ENCODE measurements around the gene PLAC1.

PLAC1 gene

DNA sequence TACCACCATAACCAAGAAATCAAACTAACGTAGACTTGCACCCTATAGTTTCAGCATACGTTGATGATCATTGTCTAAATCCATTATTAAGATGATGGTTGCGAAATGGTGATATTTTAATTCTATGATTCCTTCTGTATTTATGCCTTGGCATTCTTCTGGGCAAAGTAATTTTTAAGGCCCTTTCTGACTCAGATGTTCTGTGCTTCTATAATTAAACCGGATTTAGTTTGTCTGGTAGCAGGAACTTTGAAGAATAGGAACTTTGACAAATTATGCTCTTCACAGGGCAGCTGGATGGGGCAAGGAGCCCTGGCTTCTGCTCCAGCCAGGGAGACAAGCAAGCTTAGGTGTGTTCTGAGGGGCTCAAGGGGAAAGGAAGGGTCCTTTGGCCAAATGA, 23.8 kb upstream of the PLAC1 start:
- Histone ChIP-seq H2AFZ (ENCODE audit: low read depth) (no peak overlapping the region), H3K4me1 (ENCODE audit: low read depth, poor library complexity, severe bottlenecking) (no peaks in the 10 kb centered on the region), H3K4me3 (IDR thresholded peaks at IDR 0.05; ENCODE audit: insufficient read depth, low read depth, low read length) (no peak overlapping the region), H3K79me2 (ENCODE audit: insufficient read depth, low read depth) (no peaks in the 10 kb centered on the region), H3K4me2 (no peak overlapping the region), H3K36me3 (ENCODE audit: insufficient read depth) (no peaks in the 10 kb centered on the region), H3K27me3 (ENCODE audit: insufficient read depth, low read depth) (no peaks in the 10 kb centered on the region), H3K27ac (no peak overlapping the region), H4K20me1 (ENCODE audit: insufficient read depth) (no peaks in the 10 kb centered on the region), H3K9ac (no peak overlapping the region)
- TF ChIP-seq, protein P1, sequence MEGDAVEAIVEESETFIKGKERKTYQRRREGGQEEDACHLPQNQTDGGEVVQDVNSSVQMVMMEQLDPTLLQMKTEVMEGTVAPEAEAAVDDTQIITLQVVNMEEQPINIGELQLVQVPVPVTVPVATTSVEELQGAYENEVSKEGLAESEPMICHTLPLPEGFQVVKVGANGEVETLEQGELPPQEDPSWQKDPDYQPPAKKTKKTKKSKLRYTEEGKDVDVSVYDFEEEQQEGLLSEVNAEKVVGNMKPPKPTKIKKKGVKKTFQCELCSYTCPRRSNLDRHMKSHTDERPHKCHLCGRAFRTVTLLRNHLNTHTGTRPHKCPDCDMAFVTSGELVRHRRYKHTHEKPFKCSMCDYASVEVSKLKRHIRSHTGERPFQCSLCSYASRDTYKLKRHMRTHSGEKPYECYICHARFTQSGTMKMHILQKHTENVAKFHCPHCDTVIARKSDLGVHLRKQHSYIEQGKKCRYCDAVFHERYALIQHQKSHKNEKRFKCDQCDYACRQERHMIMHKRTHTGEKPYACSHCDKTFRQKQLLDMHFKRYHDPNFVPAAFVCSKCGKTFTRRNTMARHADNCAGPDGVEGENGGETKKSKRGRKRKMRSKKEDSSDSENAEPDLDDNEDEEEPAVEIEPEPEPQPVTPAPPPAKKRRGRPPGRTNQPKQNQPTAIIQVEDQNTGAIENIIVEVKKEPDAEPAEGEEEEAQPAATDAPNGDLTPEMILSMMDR (conservative IDR thresholded peaks at IDR 0.05; ENCODE audit: low read depth, low read length): no peak

DNA sequence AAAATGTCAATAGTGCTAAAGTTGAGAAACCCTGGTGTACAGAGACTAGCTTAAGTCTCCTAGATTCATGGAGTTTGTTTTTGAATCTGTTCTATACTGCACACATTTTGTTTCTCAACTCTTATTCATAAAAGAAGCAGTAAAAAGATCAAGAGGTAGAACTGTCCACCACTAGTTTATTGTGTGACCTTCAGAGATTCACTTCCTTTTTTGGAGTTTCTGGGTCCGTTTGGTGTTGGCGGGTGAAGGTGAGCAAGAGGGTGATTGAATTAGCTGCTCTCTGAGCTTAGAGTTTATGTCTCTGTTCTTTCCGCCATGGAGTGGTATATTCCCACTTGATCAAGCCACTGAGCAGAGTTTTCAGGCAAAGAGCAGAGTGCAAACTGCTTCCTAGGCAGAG, 21.4 kb upstream of the PLAC1 start:
- Histone ChIP-seq H3K79me2 (ENCODE audit: insufficient read depth, low read depth) (no peaks in the 10 kb centered on the region), H3K4me3 (IDR thresholded peaks at IDR 0.05; ENCODE audit: insufficient read depth, low read depth, low read length) (no peak overlapping the region), H3K27me3 (ENCODE audit: insufficient read depth, low read depth) (no peaks in the 10 kb centered on the region), H4K20me1 (ENCODE audit: insufficient read depth) (no peaks in the 10 kb centered on the region), H3K4me1 (ENCODE audit: low read depth, poor library complexity, severe bottlenecking) (no peaks in the 10 kb centered on the region), H3K9ac (no peak overlapping the region), H3K36me3 (ENCODE audit: insufficient read depth) (no peaks in the 10 kb centered on the region), H3K27ac (no peak overlapping the region), H3K4me2 (no peak overlapping the region), H2AFZ (ENCODE audit: low read depth) (no peak overlapping the region)
- TF ChIP-seq, protein P1 (conservative IDR thresholded peaks at IDR 0.05; ENCODE audit: low read depth, low read length): no peak

DNA sequence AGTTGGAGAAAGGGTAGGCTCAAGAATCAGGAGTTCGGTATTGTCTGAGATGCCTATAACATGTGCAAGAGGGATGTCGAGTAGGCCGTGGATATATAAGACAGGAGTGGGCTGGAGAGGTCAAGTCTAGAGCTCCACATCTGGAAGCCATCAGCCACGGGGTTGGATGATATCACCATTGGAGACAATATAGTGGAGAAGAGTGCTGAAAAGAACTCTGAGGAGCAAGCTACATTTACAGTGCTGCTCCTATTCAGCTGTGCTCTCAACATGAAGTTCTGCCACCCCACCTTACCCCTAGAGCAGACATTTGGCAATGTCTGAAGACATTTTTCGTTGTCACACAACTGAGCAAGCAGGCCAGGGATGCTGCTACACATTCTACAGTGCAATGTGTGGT, 20.9 kb upstream of the PLAC1 start:
- Histone ChIP-seq H4K20me1 (ENCODE audit: insufficient read depth) (no peaks in the 10 kb centered on the region), H3K79me2 (ENCODE audit: insufficient read depth, low read depth) (no peaks in the 10 kb centered on the region), H3K4me2 (no peak overlapping the region), H3K4me3 (IDR thresholded peaks at IDR 0.05; ENCODE audit: insufficient read depth, low read depth, low read length) (no peak overlapping the region), H3K27me3 (ENCODE audit: insufficient read depth, low read depth) (no peaks in the 10 kb centered on the region), H3K36me3 (ENCODE audit: insufficient read depth) (no peaks in the 10 kb centered on the region), H3K4me1 (ENCODE audit: low read depth, poor library complexity, severe bottlenecking) (no peaks in the 10 kb centered on the region), H2AFZ (ENCODE audit: low read depth) (no peak overlapping the region), H3K9ac (no peak overlapping the region), H3K27ac (no peak overlapping the region)
- TF ChIP-seq, protein P1 (conservative IDR thresholded peaks at IDR 0.05; ENCODE audit: low read depth, low read length): no peak

DNA sequence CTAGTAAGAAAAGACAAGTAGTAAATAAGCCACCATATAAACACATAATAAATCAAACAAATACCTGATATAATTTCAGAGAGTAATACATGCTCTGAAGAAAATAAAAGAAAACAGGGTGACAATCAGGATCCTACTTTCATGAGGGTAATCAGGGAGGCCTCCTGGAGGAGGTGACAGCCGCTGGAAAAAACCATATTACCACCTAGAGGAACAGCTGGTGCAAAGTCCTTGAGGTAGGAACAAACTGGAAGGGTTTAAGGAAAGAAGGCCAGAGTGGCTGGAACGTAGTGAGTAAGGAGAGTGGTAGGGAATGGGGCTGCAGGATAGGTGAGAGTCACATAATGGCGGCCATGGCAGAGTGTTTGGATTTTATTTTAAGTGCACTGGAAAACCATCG, 19.1 kb upstream of the PLAC1 start:
- Histone ChIP-seq H3K27ac (no peak overlapping the region), H3K4me3 (IDR thresholded peaks at IDR 0.05; ENCODE audit: insufficient read depth, low read depth, low read length) (no peak overlapping the region), H2AFZ (ENCODE audit: low read depth) (no peak overlapping the region), H3K36me3 (ENCODE audit: insufficient read depth) (no peaks in the 10 kb centered on the region), H3K79me2 (ENCODE audit: insufficient read depth, low read depth) (no peaks in the 10 kb centered on the region), H3K9ac (no peak overlapping the region), H3K4me2 (no peak overlapping the region), H4K20me1 (ENCODE audit: insufficient read depth) (no peaks in the 10 kb centered on the region), H3K27me3 (ENCODE audit: insufficient read depth, low read depth) (no peaks in the 10 kb centered on the region), H3K4me1 (ENCODE audit: low read depth, poor library complexity, severe bottlenecking) (no peaks in the 10 kb centered on the region)
- TF ChIP-seq, protein P1 (conservative IDR thresholded peaks at IDR 0.05; ENCODE audit: low read depth, low read length): no peak

DNA sequence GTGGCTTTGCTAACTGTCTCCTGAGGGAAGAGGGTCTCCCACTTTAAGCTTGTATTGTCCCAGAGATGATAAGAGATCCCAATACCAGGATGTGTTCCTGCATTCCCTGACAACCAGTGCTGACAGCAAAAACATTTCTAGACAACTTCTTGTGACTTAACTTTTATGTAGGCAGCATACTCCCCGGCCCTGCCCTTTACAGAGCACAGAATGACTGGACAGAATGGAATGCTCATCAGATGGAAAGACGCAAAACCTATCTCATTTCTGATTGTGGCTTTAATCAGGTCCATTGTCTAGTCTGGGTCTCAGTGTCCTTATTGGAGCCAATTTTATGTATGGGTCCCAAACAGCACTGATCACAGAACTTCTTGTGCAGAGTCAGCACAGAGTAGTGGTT, 18.2 kb upstream of the PLAC1 start:
- TF ChIP-seq, protein P1 (conservative IDR thresholded peaks at IDR 0.05; ENCODE audit: low read depth, low read length): no peak

More for the DNA sequence above, 18.2 kb upstream of the PLAC1 start:
- no peaks in the 10 kb centered on the region for H3K36me3 ChIP-seq (ENCODE audit: insufficient read depth)
- no peak overlapping the region for H3K9ac ChIP-seq
- H3K27me3 ChIP-seq (ENCODE audit: insufficient read depth, low read depth): no peaks in the 10 kb centered on the region
- no peaks in the 10 kb centered on the region for H4K20me1 ChIP-seq (ENCODE audit: insufficient read depth)
- no peaks in the 10 kb centered on the region for H3K79me2 ChIP-seq (ENCODE audit: insufficient read depth, low read depth)
- no peak overlapping the region for H3K4me2 ChIP-seq
- no peaks in the 10 kb centered on the region for H3K4me1 ChIP-seq (ENCODE audit: low read depth, poor library complexity, severe bottlenecking)
- H3K4me3 ChIP-seq (IDR thresholded peaks at IDR 0.05; ENCODE audit: insufficient read depth, low read depth, low read length): no peak overlapping the region
- H3K27ac ChIP-seq: no peak overlapping the region
- H2AFZ ChIP-seq (ENCODE audit: low read depth): no peak overlapping the region
